IMR-90 (cell line): Measurements from ENCODE around the gene OPALIN. TPM values are rescaled to one million over a fixed set of nuclear protein-coding genes. Genes with fewer than 3 reads are reported as not detected.

Experiments used
- ATAC-seq: fragments of 200-7000 bp; cut with Tn5 transposase; 2 replicates; pipeline ENCODE4 v1.9.1; 2020; ENCODE audit warnings: low read depth, mild to moderate bottlenecking, moderate library complexity
- BruUV-seq: library from RNA; stranded (reverse); fragments of 400-500 nt; replicated peaks from 2 replicates; lab custom pipeline; 2021; lab: Mats Ljungman, UMichigan
- CTCF ChIA-PET: fragments of 300-600 bp; formaldehyde crosslinking; extraction: SDS; loops from one replicate; lab custom pipeline; 2021; ENCODE audit warnings: antibody characterized with exemption; lab: Yijun Ruan, JAX
- POLR2A ChIA-PET: fragments of 300-600 bp; sonication (Branson Sonifier 250); formaldehyde crosslinking; loops from one replicate; lab custom pipeline; 2022; ENCODE audit warnings: antibody characterized with exemption; ENCODE audit not compliant: unreplicated experiment; lab: Charles Lee
- DNase-seq: peaks from one replicate; pipeline ENCODE4 v3.0.0; 2013
- H2AFZ ChIP-seq: replicated peaks from 2 replicates; pipeline ENCODE3; 2013; ENCODE audit warnings: low read length, mild to moderate bottlenecking; ENCODE audit not compliant: poor library complexity
- H2AK5ac ChIP-seq: 2 replicates; pipeline ENCODE4 v1.6.1; 2013; ENCODE audit warnings: low read depth, low read length, inconsistent platforms
- H2AK9ac ChIP-seq: replicated peaks from 2 replicates; pipeline ENCODE3; 2013; ENCODE audit warnings: mild to moderate bottlenecking, low read depth, low read length, moderate library complexity; ENCODE audit not compliant: poor library complexity
- H2BK120ac ChIP-seq: 2 replicates; pipeline ENCODE4 v1.6.1; 2013; ENCODE audit warnings: low read depth, low read length, inconsistent platforms
- H2BK15ac ChIP-seq: 3 replicates; pipeline ENCODE4 v1.6.1; 2013; ENCODE audit warnings: low read depth, low read length, inconsistent platforms
- H2BK20ac ChIP-seq: 2 replicates; pipeline ENCODE4 v1.6.1; 2013; ENCODE audit warnings: low read depth, mild to moderate bottlenecking, inconsistent platforms, low read length, moderate library complexity
- H2BK5ac ChIP-seq: 2 replicates; pipeline ENCODE4 v1.6.1; 2013; ENCODE audit warnings: mild to moderate bottlenecking, low read depth, low read length, inconsistent platforms; ENCODE audit not compliant: poor library complexity, severe bottlenecking
- H3K14ac ChIP-seq: replicated peaks from 2 replicates; pipeline ENCODE4 v1.6.1; 2013; ENCODE audit warnings: low read depth, low read length, inconsistent platforms
- H3K18ac ChIP-seq: 2 replicates; pipeline ENCODE4 v1.6.1; 2013; ENCODE audit warnings: low read depth, low read length, control low read depth
- H3K23ac ChIP-seq: 2 replicates; pipeline ENCODE4 v1.6.1; 2013; ENCODE audit warnings: low read depth, low read length, inconsistent platforms
- H3K27ac ChIP-seq: 2 replicates; pipeline ENCODE4 v1.5.1; 2013; ENCODE audit warnings: mild to moderate bottlenecking, control low read depth, low read length; ENCODE audit not compliant: insufficient read depth
- H3K27me3 ChIP-seq: 2 replicates; pipeline ENCODE4 v1.6.1; 2013; ENCODE audit warnings: low read length; ENCODE audit not compliant: control insufficient read depth, insufficient read depth
- H3K36me3 ChIP-seq: 2 replicates; pipeline ENCODE4 v1.6.1; 2013; ENCODE audit warnings: low read length, mixed read lengths; ENCODE audit not compliant: control insufficient read depth, insufficient read depth
- H3K4ac ChIP-seq: 2 replicates; pipeline ENCODE4 v1.6.1; 2013; ENCODE audit warnings: low read depth, low read length, inconsistent platforms
- H3K4me1 ChIP-seq: 2 replicates; pipeline ENCODE4 v1.6.1; 2013; ENCODE audit warnings: low read length, mixed read lengths; ENCODE audit not compliant: control insufficient read depth, insufficient read depth
- H3K4me2 ChIP-seq: 2 replicates; pipeline ENCODE4 v1.6.1; 2013; ENCODE audit warnings: low read depth, mild to moderate bottlenecking, control low read depth, low read length, moderate library complexity
- H3K4me3 ChIP-seq: 2 replicates; pipeline ENCODE4 v1.5.1; 2013; ENCODE audit warnings: low read depth, mild to moderate bottlenecking, control low read depth, low read length, moderate library complexity; ENCODE audit not compliant: insufficient read depth
- H3K56ac ChIP-seq: 2 replicates; pipeline ENCODE4 v1.6.1; 2013; ENCODE audit warnings: low read length, inconsistent platforms; ENCODE audit not compliant: insufficient read depth; ENCODE audit errors: extremely low read depth
- H3K79me1 ChIP-seq, 2 experiments: 2 replicates each; pipeline ENCODE4 v1.6.1; 2013; ENCODE audit warnings: low read length in 2 of 2, inconsistent platforms in 1 of 2, low read depth in 1 of 2
- H3K9ac ChIP-seq: 2 replicates; pipeline ENCODE4 v1.6.1; 2013; ENCODE audit warnings: low read depth, low read length, control low read depth
- H3K9me1 ChIP-seq: 2 replicates; pipeline ENCODE4 v1.6.1; 2013; ENCODE audit warnings: low read length, inconsistent platforms; ENCODE audit not compliant: insufficient read depth
- H3K9me3 ChIP-seq: 2 replicates; pipeline ENCODE4 v1.6.1; 2013; ENCODE audit warnings: low read length; ENCODE audit not compliant: control insufficient read depth, insufficient read depth
- H4K20me1 ChIP-seq: 2 replicates; pipeline ENCODE4 v1.6.1; 2013; ENCODE audit warnings: low read length, inconsistent platforms; ENCODE audit not compliant: insufficient read depth
- H4K5ac ChIP-seq: 2 replicates; pipeline ENCODE4 v1.6.1; 2013; ENCODE audit warnings: mild to moderate bottlenecking, low read depth, low read length, control low read depth
- H4K8ac ChIP-seq, 2 experiments: 2 replicates each; pipeline ENCODE4 v1.6.1; 2013; ENCODE audit warnings: low read depth in 2 of 2, low read length in 2 of 2, control low read depth in 1 of 2, inconsistent platforms in 1 of 2
- H4K91ac ChIP-seq: 2 replicates; pipeline ENCODE4 v1.6.1; 2013; ENCODE audit warnings: low read depth, low read length, inconsistent platforms; ENCODE audit not compliant: insufficient read depth
- BHLHE40 ChIP-seq: fragments of 150-350 bp; IDR thresholded peaks from 2 replicates; pipeline ENCODE4 v1.6.1; 2016; ENCODE audit warnings: mild to moderate bottlenecking, low read depth, low read length
- CEBPB ChIP-seq: IDR thresholded peaks from 2 replicates; pipeline ENCODE4 v1.6.1; 2012; ENCODE audit warnings: low read depth, low read length, improper control_type of control experiment
- CHD1 ChIP-seq: IDR thresholded peaks from 2 replicates; pipeline ENCODE4 v1.6.1; 2012; ENCODE audit warnings: low read depth, low read length, improper control_type of control experiment
- FOS ChIP-seq: fragments of 150-350 bp; IDR thresholded peaks from 2 replicates; pipeline ENCODE4 v1.6.1; 2016; ENCODE audit warnings: low read depth, low read length
- MAFK ChIP-seq: IDR thresholded peaks from 2 replicates; pipeline ENCODE4 v1.6.1; 2012; ENCODE audit warnings: low read depth, low read length, improper control_type of control experiment
- MAZ ChIP-seq: IDR thresholded peaks from 2 replicates; pipeline ENCODE4 v1.6.1; 2012; ENCODE audit warnings: low read depth, mild to moderate bottlenecking, low read length, improper control_type of control experiment, moderate library complexity, borderline replicate concordance
- MXI1 ChIP-seq: IDR thresholded peaks from 2 replicates; pipeline ENCODE4 v1.6.1; 2012; ENCODE audit warnings: low read depth, mild to moderate bottlenecking, low read length, moderate library complexity, borderline replicate concordance
- NFE2L2 ChIP-seq: fragments of 150-350 bp; IDR thresholded peaks from 2 replicates; pipeline ENCODE4 v1.6.1; 2016; ENCODE audit warnings: low read depth, mild to moderate bottlenecking, low read length
- POLR2A ChIP-seq: IDR thresholded peaks from 2 replicates; pipeline ENCODE4 v1.6.1; 2012; ENCODE audit warnings: mild to moderate bottlenecking, low read depth, low read length
- RAD21 ChIP-seq: IDR thresholded peaks from 2 replicates; pipeline ENCODE4 v1.6.1; 2012; ENCODE audit warnings: low read length, improper control_type of control experiment
- RCOR1 ChIP-seq: IDR thresholded peaks from 2 replicates; pipeline ENCODE4 v1.6.1; 2012; ENCODE audit warnings: mild to moderate bottlenecking, low read length, improper control_type of control experiment; ENCODE audit not compliant: insufficient replicate concordance
- RFX5 ChIP-seq: IDR thresholded peaks from 2 replicates; pipeline ENCODE4 v1.8.0; 2012; ENCODE audit warnings: low read depth, mild to moderate bottlenecking, low read length, moderate library complexity
- SMC3 ChIP-seq: fragments of 150-350 bp; IDR thresholded peaks from 2 replicates; pipeline ENCODE4 v1.6.1; 2016; ENCODE audit warnings: low read depth, mild to moderate bottlenecking, antibody characterized with exemption, low read length, moderate library complexity
- USF2 ChIP-seq: fragments of 150-350 bp; IDR thresholded peaks from 2 replicates; pipeline ENCODE4 v1.6.1; 2017; ENCODE audit warnings: mild to moderate bottlenecking, antibody characterized with exemption, low read length, low read depth
- WGBS, 2 experiments: methylation state at CpG; one replicate each; pipeline versions ENCODE4 v1.1.5 to v1.1.7; 2013; ENCODE audit warnings: missing lambda C conversion rate in 2 of 2; ENCODE audit not compliant: insufficient read length in 1 of 2; ENCODE audit errors: extremely low coverage in 2 of 2; 5-methylcytosine and 5-hydroxymethylcytosine counted together
- dilution Hi-C: fragments of 300-500 bp; cut with HindIII; formaldehyde crosslinking; loops from one replicate; pipeline ENCODE4 v1.14.3; 2018; ENCODE audit warnings: low sequenced_read_pairs; ENCODE audit not compliant: unreplicated experiment
- in situ Hi-C: fragments of 300-500 bp; cut with MboI; formaldehyde crosslinking; loops from 3 replicates; pipeline ENCODE4 v1.14.3; 2019; ENCODE audit warnings: low sequenced_read_pairs, inconsistent platforms, mixed read lengths
- intact Hi-C: fragments of 100-400 bp; cut with micrococcal nuclease; formaldehyde crosslinking; loops from 2 replicates; pipeline ENCODE4 v1.10.0; 2022
- polyA plus RNA-seq, 3 experiments: library from polyadenylated mRNA; depleted of rRNA; stranded (reverse); fragments of >200 nt; gene quantifications; 2 replicates each; pipeline ENCODE4 v1.2.3, GENCODE V29; 2012; ENCODE audit warnings: low replicate concordance in 1 of 3
- total RNA-seq: library from RNA; depleted of rRNA; stranded (reverse); fragments of >200 nt; gene quantifications from 2 replicates; pipeline ENCODE4 v1.2.3, GENCODE V29; 2012
- TF ChIP-seq, protein P1 (sequence below): fragments of 150-350 bp; IDR thresholded peaks from 2 replicates; pipeline ENCODE4 v1.6.1; 2016; ENCODE audit warnings: low read depth, mild to moderate bottlenecking, low read length, moderate library complexity, borderline replicate concordance
- TF ChIP-seq, protein P2 (sequence below): conservative IDR thresholded peaks from 2 replicates; pipeline ENCODE4 v1.5.1; 2012; ENCODE audit warnings: mild to moderate bottlenecking, low read depth, low read length, improper control_type of control experiment

Gene OPALIN
- total and polyA plus RNA-seq, 2 of the 4 experiments (the other 2 are of a cell fraction), result not detected

DNA sequence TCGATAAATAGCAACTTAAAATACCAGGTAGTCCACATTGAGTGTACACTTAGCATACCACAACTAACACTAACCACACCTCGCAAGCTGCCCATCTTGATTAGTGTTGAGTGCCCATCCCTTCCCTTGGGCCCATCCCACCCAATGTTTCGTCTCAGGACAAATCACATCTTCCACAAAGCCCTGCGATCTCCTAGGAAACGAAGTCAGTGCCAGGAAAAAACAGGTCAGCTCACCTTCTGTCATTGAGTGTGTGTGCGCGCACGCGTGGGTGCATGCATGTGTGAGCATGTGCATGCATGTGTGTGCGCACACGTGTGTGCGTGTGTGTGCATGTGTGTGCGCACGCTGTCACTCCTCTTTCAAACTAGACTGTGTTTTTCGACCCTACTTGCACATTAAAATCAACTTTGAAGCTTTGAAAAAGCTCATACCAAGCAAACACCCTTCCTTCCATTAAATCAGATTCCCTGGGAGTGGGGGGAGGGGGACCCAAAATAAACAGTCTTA is 48.8 kb upstream of the OPALIN start:
- DNase-seq, result no peak
- Histone ChIP-seq H2BK20ac (no peak overlapping the region), H3K36me3 (no peaks in the 10 kb centered on the region), H3K18ac (no peak overlapping the region), H3K9me3 (no peaks in the 10 kb centered on the region), H3K56ac (no peak overlapping the region), H4K91ac (no peak overlapping the region), H2BK5ac (no peak overlapping the region), H4K8ac (no peak overlapping the region), H3K4ac (no peak overlapping the region), H3K23ac (no peak overlapping the region), H3K9me1 (no peaks in the 10 kb centered on the region), H3K79me1 (no peaks in the 10 kb centered on the region), H3K4me1 (no peaks in the 10 kb centered on the region), H2AFZ (no peak overlapping the region), H3K4me2 (no peak overlapping the region), H2BK15ac (no peak overlapping the region), H3K9ac (no peak overlapping the region), H2AK5ac (no peak overlapping the region), H4K20me1 (no peaks in the 10 kb centered on the region), H2BK120ac (no peak overlapping the region), H2AK9ac (no peak overlapping the region), H4K5ac (no peak overlapping the region), H3K27ac (no peak overlapping the region), H3K14ac (no peak overlapping the region), H3K4me3 (no peak overlapping the region), H3K27me3 (peaks cover 20% of the 10 kb centered on the region)
- in situ Hi-C loops (no loop called here), dilution Hi-C loops (no loop called here), intact Hi-C loops (no loop called here)
- TF ChIP-seq RAD21 (no peak), RCOR1 (no peak), BHLHE40 (no peak), CEBPB (no peak), MXI1 (no peak), CHD1 (no peak), SMC3 (no peak), USF2 (no peak), POLR2A (no peak), MAFK (no peak), FOS (no peak), NFE2L2 (no peak), MAZ (no peak), RFX5 (no peak)
- TF ChIP-seq, protein P1, sequence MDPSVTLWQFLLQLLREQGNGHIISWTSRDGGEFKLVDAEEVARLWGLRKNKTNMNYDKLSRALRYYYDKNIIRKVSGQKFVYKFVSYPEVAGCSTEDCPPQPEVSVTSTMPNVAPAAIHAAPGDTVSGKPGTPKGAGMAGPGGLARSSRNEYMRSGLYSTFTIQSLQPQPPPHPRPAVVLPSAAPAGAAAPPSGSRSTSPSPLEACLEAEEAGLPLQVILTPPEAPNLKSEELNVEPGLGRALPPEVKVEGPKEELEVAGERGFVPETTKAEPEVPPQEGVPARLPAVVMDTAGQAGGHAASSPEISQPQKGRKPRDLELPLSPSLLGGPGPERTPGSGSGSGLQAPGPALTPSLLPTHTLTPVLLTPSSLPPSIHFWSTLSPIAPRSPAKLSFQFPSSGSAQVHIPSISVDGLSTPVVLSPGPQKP, result no peak
- TF ChIP-seq, protein P2, sequence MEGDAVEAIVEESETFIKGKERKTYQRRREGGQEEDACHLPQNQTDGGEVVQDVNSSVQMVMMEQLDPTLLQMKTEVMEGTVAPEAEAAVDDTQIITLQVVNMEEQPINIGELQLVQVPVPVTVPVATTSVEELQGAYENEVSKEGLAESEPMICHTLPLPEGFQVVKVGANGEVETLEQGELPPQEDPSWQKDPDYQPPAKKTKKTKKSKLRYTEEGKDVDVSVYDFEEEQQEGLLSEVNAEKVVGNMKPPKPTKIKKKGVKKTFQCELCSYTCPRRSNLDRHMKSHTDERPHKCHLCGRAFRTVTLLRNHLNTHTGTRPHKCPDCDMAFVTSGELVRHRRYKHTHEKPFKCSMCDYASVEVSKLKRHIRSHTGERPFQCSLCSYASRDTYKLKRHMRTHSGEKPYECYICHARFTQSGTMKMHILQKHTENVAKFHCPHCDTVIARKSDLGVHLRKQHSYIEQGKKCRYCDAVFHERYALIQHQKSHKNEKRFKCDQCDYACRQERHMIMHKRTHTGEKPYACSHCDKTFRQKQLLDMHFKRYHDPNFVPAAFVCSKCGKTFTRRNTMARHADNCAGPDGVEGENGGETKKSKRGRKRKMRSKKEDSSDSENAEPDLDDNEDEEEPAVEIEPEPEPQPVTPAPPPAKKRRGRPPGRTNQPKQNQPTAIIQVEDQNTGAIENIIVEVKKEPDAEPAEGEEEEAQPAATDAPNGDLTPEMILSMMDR, result no peak
- ChIA-PET CTCF (interaction anchor here (0.6 kb wide), 1 partner anchor 333 kb away, joined by 3 read pairs; no protein-coding TSS in a partner anchor), POLR2A (no interaction called here)
- no peak for ATAC-seq
- WGBS, 2 experiments, result 80% methylated on average over 2 of the region's 15 CpGs; no CpG with 5 or more reads in 1 of the 2 experiments
- no TSS peak for BruUV-seq
